Neural cell (in vitro differentiated cells): Measurements from ENCODE around the gene RAET1L. TPM values are rescaled to one million over a fixed set of nuclear protein-coding genes. Genes with fewer than 3 reads are reported as not detected.

ENCODE experiments used
- H2AFZ ChIP-seq: fragments of 200-600, 300-800 bp; sonication (generic), shearing (Covaris generic); 2 replicates; pipeline ENCODE4 v1.6.0; 2014; ENCODE audit warnings: low read depth, mild to moderate bottlenecking, antibody characterized with exemption, low read length, moderate library complexity
- H3F3A ChIP-seq: fragments of 200-600 bp; shearing (Covaris generic); 2 replicates; pipeline ENCODE4 v1.6.1; 2016; ENCODE audit warnings: mild to moderate bottlenecking, moderate library complexity, mixed read lengths, antibody characterized with exemption, low read length; ENCODE audit not compliant: insufficient read depth, poor library complexity, severe bottlenecking
- H3K27ac ChIP-seq: fragments of 200-600, 300-800 bp; sonication (generic), shearing (Covaris generic); 2 replicates; pipeline ENCODE4 v1.5.1; 2014; ENCODE audit warnings: mild to moderate bottlenecking, low read length, moderate library complexity
- H3K27me3 ChIP-seq: fragments of 300-800, 200-600 bp; sonication (generic), shearing (Covaris generic); 2 replicates; pipeline ENCODE4 v1.6.0; 2014; ENCODE audit warnings: mild to moderate bottlenecking, low read depth, low read length, moderate library complexity; ENCODE audit not compliant: insufficient read depth
- H3K36me3 ChIP-seq: fragments of 300-800, 200-600 bp; sonication (generic), shearing (Covaris generic); 2 replicates; pipeline ENCODE4 v1.5.1; 2014; ENCODE audit warnings: mild to moderate bottlenecking, antibody characterized with exemption, low read length, moderate library complexity; ENCODE audit not compliant: insufficient read depth
- H3K4me2 ChIP-seq: fragments of 300-800, 200-600 bp; sonication (generic), shearing (Covaris generic); 2 replicates; pipeline ENCODE4 v1.6.0; 2014; ENCODE audit warnings: mild to moderate bottlenecking, low read length
- H3K4me3 ChIP-seq: fragments of 300-800, 200-600 bp; sonication (generic), shearing (Covaris generic); 2 replicates; pipeline ENCODE4 v1.5.1; 2014; ENCODE audit warnings: mild to moderate bottlenecking, low read length, moderate library complexity
- H3K79me2 ChIP-seq: fragments of 200-600 bp; shearing (Covaris generic); replicated peaks from 2 replicates; pipeline ENCODE4 v1.6.0; 2014; ENCODE audit warnings: mild to moderate bottlenecking, low read length, moderate library complexity; ENCODE audit not compliant: insufficient read depth
- H3K9ac ChIP-seq: fragments of 300-800, 200-600 bp; sonication (generic), shearing (Covaris generic); 2 replicates; pipeline ENCODE4 v1.6.1; 2016; ENCODE audit warnings: mild to moderate bottlenecking, low read length, mixed read lengths
- H3K9me2 ChIP-seq: fragments of 200-600 bp; shearing (Covaris generic); 2 replicates; pipeline ENCODE4 v1.6.1; 2016; ENCODE audit warnings: mild to moderate bottlenecking, low read length, mixed read lengths; ENCODE audit not compliant: insufficient read depth
- H3K9me3 ChIP-seq: fragments of 200-600, 300-800 bp; sonication (generic), shearing (Covaris generic); 2 replicates; pipeline ENCODE4 v1.6.1; 2016; ENCODE audit warnings: mild to moderate bottlenecking, mixed run types, low read length, moderate library complexity, mixed read lengths
- H4K20me1 ChIP-seq: fragments of 200-600 bp; shearing (Covaris generic); 2 replicates; pipeline ENCODE4 v1.6.1; 2016; ENCODE audit warnings: mild to moderate bottlenecking, mixed run types; ENCODE audit not compliant: insufficient read depth
- EP300 ChIP-seq: fragments of 450-650 bp; conservative IDR thresholded peaks from 2 replicates; pipeline ENCODE4 v1.6.1; 2014; ENCODE audit warnings: antibody characterized with exemption, mild to moderate bottlenecking, moderate library complexity; ENCODE audit not compliant: poor library complexity, severe bottlenecking
- EZH2 ChIP-seq: fragments of 200-600, 300-800 bp; shearing (Covaris generic), sonication (generic); IDR thresholded peaks from 2 replicates; pipeline ENCODE4 v1.6.1; 2014; ENCODE audit warnings: antibody characterized with exemption, low read length, borderline replicate concordance, mild to moderate bottlenecking; ENCODE audit not compliant: insufficient read depth, poor library complexity, severe bottlenecking
- MXI1 ChIP-seq: fragments of 450-650 bp; conservative IDR thresholded peaks from 2 replicates; pipeline ENCODE4 v1.6.1; 2014; ENCODE audit warnings: antibody characterized with exemption, mild to moderate bottlenecking; ENCODE audit not compliant: poor library complexity, severe bottlenecking
- POLR2AphosphoS5 ChIP-seq: IDR thresholded peaks from 2 replicates; pipeline ENCODE4 v1.6.1; 2012
- RAD21 ChIP-seq: fragments of 450-650 bp; conservative IDR thresholded peaks from 2 replicates; pipeline ENCODE4 v1.6.1; 2014; ENCODE audit warnings: antibody characterized with exemption, mild to moderate bottlenecking, moderate library complexity
- SMC3 ChIP-seq: fragments of 450-650 bp; conservative IDR thresholded peaks from 2 replicates; pipeline ENCODE4 v1.6.1; 2014; ENCODE audit warnings: antibody characterized with exemption, mild to moderate bottlenecking, moderate library complexity; ENCODE audit not compliant: poor library complexity
- TAF1 ChIP-seq: IDR thresholded peaks from 2 replicates; pipeline ENCODE4 v1.6.1; 2012; ENCODE audit warnings: low read depth
- polyA plus RNA-seq: library from polyadenylated mRNA; depleted of rRNA; stranded (reverse); fragments of >200 nt; gene quantifications from 2 replicates; pipeline ENCODE4 v1.2.3, GENCODE V29; 2014
- TF ChIP-seq, protein P1 (sequence below): IDR thresholded peaks from 2 replicates; pipeline ENCODE4 v1.6.1; 2012; ENCODE audit warnings: borderline replicate concordance
- TF ChIP-seq, protein P2 (sequence below): fragments of 450-650 bp; IDR thresholded peaks from 2 replicates; pipeline ENCODE4 v1.5.1; 2014; ENCODE audit warnings: antibody characterized with exemption, mild to moderate bottlenecking, moderate library complexity; ENCODE audit not compliant: poor library complexity, severe bottlenecking

RAET1L gene
- polyA plus RNA-seq, 1 donor from 2014 or later, result not detected

DNA sequence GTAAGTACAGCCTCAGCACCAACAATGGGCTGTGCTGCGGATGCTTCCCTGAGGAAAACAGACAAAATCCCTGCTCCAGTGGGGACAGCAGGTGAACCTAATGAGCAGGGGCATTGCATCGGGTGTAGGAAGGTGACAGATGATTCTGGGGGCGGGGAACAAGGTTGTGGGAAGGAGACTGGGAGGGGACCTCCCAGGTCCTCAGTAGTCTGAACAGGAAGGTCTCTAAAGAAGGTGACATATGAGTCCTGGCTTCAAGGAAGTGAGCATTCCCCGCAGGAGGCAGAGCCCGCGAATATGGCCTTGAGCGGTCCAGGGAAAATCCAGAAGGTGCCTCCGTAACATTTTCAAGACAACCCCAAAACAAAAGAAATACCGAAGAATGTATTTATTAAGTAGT is 42.2 kb downstream of the RAET1L start:
- Histone ChIP-seq H3K9me3 (peaks cover 12% of the 10 kb centered on the region), H3F3A (no peaks in the 10 kb centered on the region), H4K20me1 (no peaks in the 10 kb centered on the region), H3K9ac (no peak overlapping the region), H3K4me2 (no peak overlapping the region), H2AFZ (no peak overlapping the region), H3K36me3 (no peaks in the 10 kb centered on the region), H3K79me2 (no peaks in the 10 kb centered on the region), H3K27me3 (peaks cover 94% of the 10 kb centered on the region), H3K27ac (no peak overlapping the region), H3K9me2 (no peaks in the 10 kb centered on the region), H3K4me3 (no peak overlapping the region)
- TF ChIP-seq EP300 (no peak), RAD21 (no peak)

DNA sequence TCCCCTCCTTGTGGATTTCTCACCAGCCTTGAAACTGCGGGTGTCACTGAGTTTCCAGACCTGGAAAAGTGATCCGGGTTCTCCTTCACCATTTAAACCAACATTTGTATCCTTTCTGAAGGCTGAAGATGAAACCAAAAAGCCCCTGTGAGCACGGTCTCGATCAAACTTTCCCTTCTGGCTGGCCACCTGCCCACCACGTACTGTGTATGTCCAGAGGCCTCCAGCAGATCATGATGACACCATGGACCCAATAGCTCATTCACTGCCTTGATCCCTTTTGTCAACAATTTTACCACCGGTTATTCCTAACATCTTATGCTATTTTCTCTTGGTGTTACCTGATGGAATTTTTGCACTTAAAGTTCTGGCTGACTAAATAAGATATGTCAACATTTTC is 46.0 kb downstream of the RAET1L start:
- Histone ChIP-seq H3K36me3 (no peaks in the 10 kb centered on the region), H3K9me2 (no peaks in the 10 kb centered on the region), H3K9ac (no peak overlapping the region), H3K27ac (no peak overlapping the region), H3K4me2 (no peak overlapping the region), H3K79me2 (no peaks in the 10 kb centered on the region), H3K9me3 (no peaks in the 10 kb centered on the region), H3K4me3 (no peak overlapping the region), H3K27me3 (peaks cover 87% of the 10 kb centered on the region), H2AFZ (no peak overlapping the region), H4K20me1 (no peaks in the 10 kb centered on the region), H3F3A (no peaks in the 10 kb centered on the region)
- TF ChIP-seq, protein P1, sequence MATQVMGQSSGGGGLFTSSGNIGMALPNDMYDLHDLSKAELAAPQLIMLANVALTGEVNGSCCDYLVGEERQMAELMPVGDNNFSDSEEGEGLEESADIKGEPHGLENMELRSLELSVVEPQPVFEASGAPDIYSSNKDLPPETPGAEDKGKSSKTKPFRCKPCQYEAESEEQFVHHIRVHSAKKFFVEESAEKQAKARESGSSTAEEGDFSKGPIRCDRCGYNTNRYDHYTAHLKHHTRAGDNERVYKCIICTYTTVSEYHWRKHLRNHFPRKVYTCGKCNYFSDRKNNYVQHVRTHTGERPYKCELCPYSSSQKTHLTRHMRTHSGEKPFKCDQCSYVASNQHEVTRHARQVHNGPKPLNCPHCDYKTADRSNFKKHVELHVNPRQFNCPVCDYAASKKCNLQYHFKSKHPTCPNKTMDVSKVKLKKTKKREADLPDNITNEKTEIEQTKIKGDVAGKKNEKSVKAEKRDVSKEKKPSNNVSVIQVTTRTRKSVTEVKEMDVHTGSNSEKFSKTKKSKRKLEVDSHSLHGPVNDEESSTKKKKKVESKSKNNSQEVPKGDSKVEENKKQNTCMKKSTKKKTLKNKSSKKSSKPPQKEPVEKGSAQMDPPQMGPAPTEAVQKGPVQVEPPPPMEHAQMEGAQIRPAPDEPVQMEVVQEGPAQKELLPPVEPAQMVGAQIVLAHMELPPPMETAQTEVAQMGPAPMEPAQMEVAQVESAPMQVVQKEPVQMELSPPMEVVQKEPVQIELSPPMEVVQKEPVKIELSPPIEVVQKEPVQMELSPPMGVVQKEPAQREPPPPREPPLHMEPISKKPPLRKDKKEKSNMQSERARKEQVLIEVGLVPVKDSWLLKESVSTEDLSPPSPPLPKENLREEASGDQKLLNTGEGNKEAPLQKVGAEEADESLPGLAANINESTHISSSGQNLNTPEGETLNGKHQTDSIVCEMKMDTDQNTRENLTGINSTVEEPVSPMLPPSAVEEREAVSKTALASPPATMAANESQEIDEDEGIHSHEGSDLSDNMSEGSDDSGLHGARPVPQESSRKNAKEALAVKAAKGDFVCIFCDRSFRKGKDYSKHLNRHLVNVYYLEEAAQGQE, result no peak
- no peak for TF ChIP-seq TAF1
- no peak for TF ChIP-seq POLR2AphosphoS5
- TF ChIP-seq EP300, result no peak
- no peak for TF ChIP-seq SMC3
- TF ChIP-seq, protein P2, sequence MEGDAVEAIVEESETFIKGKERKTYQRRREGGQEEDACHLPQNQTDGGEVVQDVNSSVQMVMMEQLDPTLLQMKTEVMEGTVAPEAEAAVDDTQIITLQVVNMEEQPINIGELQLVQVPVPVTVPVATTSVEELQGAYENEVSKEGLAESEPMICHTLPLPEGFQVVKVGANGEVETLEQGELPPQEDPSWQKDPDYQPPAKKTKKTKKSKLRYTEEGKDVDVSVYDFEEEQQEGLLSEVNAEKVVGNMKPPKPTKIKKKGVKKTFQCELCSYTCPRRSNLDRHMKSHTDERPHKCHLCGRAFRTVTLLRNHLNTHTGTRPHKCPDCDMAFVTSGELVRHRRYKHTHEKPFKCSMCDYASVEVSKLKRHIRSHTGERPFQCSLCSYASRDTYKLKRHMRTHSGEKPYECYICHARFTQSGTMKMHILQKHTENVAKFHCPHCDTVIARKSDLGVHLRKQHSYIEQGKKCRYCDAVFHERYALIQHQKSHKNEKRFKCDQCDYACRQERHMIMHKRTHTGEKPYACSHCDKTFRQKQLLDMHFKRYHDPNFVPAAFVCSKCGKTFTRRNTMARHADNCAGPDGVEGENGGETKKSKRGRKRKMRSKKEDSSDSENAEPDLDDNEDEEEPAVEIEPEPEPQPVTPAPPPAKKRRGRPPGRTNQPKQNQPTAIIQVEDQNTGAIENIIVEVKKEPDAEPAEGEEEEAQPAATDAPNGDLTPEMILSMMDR, result no peak
- no peak for TF ChIP-seq RAD21
- TF ChIP-seq MXI1, result no peak
- no peak for TF ChIP-seq EZH2

DNA sequence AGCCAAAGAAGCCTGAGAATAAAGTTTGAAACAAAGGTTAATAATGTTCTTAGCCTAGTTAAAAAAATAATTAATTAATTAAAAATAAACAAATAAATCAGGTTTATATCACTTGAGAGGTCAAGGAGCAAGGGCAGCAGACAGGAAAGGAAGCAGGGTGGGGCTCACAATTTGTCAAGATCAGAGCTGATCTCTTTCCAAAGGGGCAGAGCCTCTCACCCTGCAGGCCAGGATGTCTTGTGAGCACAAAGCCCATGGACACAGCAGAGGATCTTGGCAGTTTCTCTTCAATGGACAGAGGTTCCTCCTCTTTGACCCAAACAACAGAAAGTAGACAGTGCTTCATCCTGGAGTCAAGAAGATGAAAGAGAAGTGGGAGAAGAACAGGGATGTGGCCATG is 46.7 kb downstream of the RAET1L start:
- no peaks in the 10 kb centered on the region for H3K79me2 ChIP-seq

More for the DNA sequence above, 46.7 kb downstream of the RAET1L start:
- TF ChIP-seq POLR2AphosphoS5 (no peak), SMC3 (no peak)
- Histone ChIP-seq H3K4me2 (no peak overlapping the region), H4K20me1 (no peaks in the 10 kb centered on the region), H3K4me3 (no peak overlapping the region), H3F3A (no peaks in the 10 kb centered on the region), H3K9ac (no peak overlapping the region), H3K36me3 (no peaks in the 10 kb centered on the region), H3K27me3 (peaks cover 82% of the 10 kb centered on the region), H3K27ac (no peak overlapping the region), H2AFZ (no peak overlapping the region), H3K9me3 (no peaks in the 10 kb centered on the region), H3K9me2 (no peaks in the 10 kb centered on the region)
